DOHH2 (cell line): ENCODE data around the gene PCNX4.

Experiments used
- H3F3A ChIP-seq: fragments of 200-600 bp; sonication (generic), shearing (Covaris generic); 2 replicates; pipeline ENCODE4 v1.6.0; 2016; ENCODE audit warnings: antibody characterized with exemption, mild to moderate bottlenecking; ENCODE audit not compliant: control insufficient read depth, insufficient read depth
- H3K27ac ChIP-seq: fragments of 200-600 bp; sonication (generic); 2 replicates; pipeline ENCODE4 v1.5.1; 2014; ENCODE audit warnings: low read depth, mild to moderate bottlenecking, low read length, moderate library complexity
- H3K27me3 ChIP-seq: fragments of 200-600 bp; sonication (generic); 2 replicates; pipeline ENCODE4 v1.6.1; 2014; ENCODE audit warnings: mild to moderate bottlenecking, low read length, mixed read lengths; ENCODE audit not compliant: control insufficient read depth
- H3K36me3 ChIP-seq: fragments of 200-600 bp; sonication (generic); 2 replicates; pipeline ENCODE4 v1.6.1; 2014; ENCODE audit warnings: mild to moderate bottlenecking, low read length, moderate library complexity, mixed read lengths; ENCODE audit not compliant: control insufficient read depth
- H3K4me1 ChIP-seq: fragments of 200-600 bp; sonication (generic); 2 replicates; pipeline ENCODE4 v1.6.1; 2014; ENCODE audit warnings: mild to moderate bottlenecking, low read length, mixed read lengths; ENCODE audit not compliant: control insufficient read depth
- H3K4me2 ChIP-seq: fragments of 200-600 bp; sonication (generic); 2 replicates; pipeline ENCODE4 v1.6.0; 2014; ENCODE audit warnings: mild to moderate bottlenecking, low read length, moderate library complexity
- H3K4me3 ChIP-seq: fragments of 200-600 bp; sonication (generic); 2 replicates; pipeline ENCODE4 v1.5.1; 2014; ENCODE audit warnings: mild to moderate bottlenecking, low read length, mixed read lengths
- H3K79me2 ChIP-seq: fragments of 200-600 bp; sonication (generic); 2 replicates; pipeline ENCODE4 v1.6.1; 2014; ENCODE audit warnings: mild to moderate bottlenecking, low read length, mixed read lengths; ENCODE audit not compliant: control insufficient read depth
- H3K9me2 ChIP-seq: fragments of 200-600 bp; sonication (generic); replicated peaks from 2 replicates; pipeline ENCODE4 v1.6.1; 2014; ENCODE audit warnings: mild to moderate bottlenecking, low read length, mixed read lengths; ENCODE audit not compliant: control insufficient read depth
- H3K9me3 ChIP-seq: fragments of 200-600 bp; sonication (generic); 2 replicates; pipeline ENCODE4 v1.6.1; 2014; ENCODE audit warnings: antibody characterized with exemption, low read length, mixed read lengths; ENCODE audit not compliant: control insufficient read depth, insufficient read depth
- H4K20me1 ChIP-seq: fragments of 200-600 bp; sonication (generic); 2 replicates; pipeline ENCODE4 v1.6.0; 2014; ENCODE audit warnings: low read depth, mild to moderate bottlenecking, antibody characterized with exemption, low read length, moderate library complexity; ENCODE audit not compliant: control insufficient read depth, insufficient read depth
- EZH2phosphoT487 ChIP-seq: fragments of 200-600 bp; sonication (generic); IDR thresholded peaks from 2 replicates; pipeline ENCODE4 v1.6.1; 2017; ENCODE audit warnings: borderline replicate concordance, mild to moderate bottlenecking, antibody characterized with exemption, low read length, moderate library complexity, mixed read lengths
- TF ChIP-seq, protein P1 (sequence below): fragments of 200-600 bp; sonication (generic); IDR thresholded peaks from one replicate; pipeline ENCODE4 v1.5.1; 2014; ENCODE audit warnings: antibody characterized with exemption, mild to moderate bottlenecking, low read depth, low read length; ENCODE audit not compliant: poor library complexity, severe bottlenecking

The PCNX4 gene

DNA sequence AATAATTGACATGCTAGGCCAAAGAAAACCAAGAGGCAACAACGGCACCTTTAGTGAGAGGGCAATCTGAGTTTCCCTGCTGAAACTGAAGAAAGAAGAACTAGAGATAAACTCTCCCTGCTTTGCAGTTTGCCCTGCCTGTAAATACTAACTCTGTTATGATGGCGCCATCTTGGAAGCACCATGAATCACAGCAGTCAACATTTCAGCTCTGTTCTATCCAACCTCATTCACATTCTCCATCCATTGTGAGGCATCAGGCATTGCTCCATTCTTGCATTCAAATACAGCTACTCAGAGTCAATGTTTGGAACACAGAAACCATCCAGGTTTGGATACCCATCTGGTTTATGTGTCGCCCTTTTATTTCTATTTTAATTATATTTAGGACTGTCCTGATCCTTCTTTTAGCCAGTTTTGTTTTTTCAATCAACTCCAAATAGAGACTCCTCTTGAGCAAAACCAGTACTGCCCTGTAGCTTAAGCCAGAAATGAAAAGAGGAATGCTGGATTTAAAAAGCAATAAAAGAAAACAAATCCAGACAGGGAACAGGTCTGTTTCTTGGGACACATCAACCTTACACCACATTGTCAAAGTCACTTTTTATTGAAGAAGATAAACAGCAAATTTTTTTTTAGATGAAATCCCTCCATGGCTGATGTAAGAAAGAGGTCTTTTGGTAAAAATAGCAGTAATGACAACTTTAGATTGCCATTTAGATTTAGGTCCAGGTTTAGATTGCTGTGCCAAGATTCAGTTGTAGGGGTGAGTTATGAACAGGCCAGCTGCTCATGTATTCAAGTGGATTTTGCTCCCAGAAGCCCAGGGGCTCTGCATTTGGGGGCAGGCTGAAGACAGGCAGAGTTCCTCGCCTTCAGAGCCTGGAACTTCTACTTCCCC is 124.0 kb downstream of the PCNX4 start:
- H3F3A ChIP-seq = no peaks in the 10 kb centered on the region
- H3K4me1 ChIP-seq = no peaks in the 10 kb centered on the region; the same call in 1 of the 2 replicates
- no peak overlapping the region for H3K27ac ChIP-seq
- H3K9me2 ChIP-seq = no peaks in the 10 kb centered on the region
- no peak overlapping the region for H3K4me2 ChIP-seq
- no peaks in the 10 kb centered on the region for H3K27me3 ChIP-seq
- no peaks in the 10 kb centered on the region for H3K79me2 ChIP-seq
- H3K9me3 ChIP-seq = no peaks in the 10 kb centered on the region
- no peak overlapping the region for H3K4me3 ChIP-seq
- no peaks in the 10 kb centered on the region for H4K20me1 ChIP-seq
- H3K36me3 ChIP-seq = no peaks in the 10 kb centered on the region
- TF ChIP-seq, protein P1, sequence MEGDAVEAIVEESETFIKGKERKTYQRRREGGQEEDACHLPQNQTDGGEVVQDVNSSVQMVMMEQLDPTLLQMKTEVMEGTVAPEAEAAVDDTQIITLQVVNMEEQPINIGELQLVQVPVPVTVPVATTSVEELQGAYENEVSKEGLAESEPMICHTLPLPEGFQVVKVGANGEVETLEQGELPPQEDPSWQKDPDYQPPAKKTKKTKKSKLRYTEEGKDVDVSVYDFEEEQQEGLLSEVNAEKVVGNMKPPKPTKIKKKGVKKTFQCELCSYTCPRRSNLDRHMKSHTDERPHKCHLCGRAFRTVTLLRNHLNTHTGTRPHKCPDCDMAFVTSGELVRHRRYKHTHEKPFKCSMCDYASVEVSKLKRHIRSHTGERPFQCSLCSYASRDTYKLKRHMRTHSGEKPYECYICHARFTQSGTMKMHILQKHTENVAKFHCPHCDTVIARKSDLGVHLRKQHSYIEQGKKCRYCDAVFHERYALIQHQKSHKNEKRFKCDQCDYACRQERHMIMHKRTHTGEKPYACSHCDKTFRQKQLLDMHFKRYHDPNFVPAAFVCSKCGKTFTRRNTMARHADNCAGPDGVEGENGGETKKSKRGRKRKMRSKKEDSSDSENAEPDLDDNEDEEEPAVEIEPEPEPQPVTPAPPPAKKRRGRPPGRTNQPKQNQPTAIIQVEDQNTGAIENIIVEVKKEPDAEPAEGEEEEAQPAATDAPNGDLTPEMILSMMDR = no peak
- TF ChIP-seq EZH2phosphoT487 = no peak

DNA sequence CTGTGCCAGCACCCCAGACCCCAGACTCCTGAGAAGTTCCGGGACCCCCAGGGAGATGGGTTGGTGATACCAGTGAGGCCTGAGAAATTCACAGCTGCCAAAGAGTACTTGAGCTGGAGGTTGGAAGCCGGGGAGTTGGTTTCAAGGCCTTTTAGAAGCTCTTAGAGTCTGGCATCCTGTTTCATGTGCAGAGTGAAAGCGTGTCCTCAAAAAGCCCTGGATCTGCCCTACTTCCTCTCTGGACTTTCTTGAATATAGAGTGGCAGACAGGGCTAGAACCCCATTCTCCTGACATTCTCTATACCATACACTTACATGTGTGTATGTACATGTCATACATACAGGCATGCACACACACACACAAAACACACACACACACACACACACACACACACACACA is 126.0 kb downstream of the PCNX4 start:
- Histone ChIP-seq H3K79me2 (no peaks in the 10 kb centered on the region), H3F3A (no peaks in the 10 kb centered on the region), H3K4me3 (no peak overlapping the region), H4K20me1 (no peaks in the 10 kb centered on the region), H3K9me2 (no peaks in the 10 kb centered on the region), H3K36me3 (no peaks in the 10 kb centered on the region), H3K4me2 (no peak overlapping the region), H3K4me1 (no peaks in the 10 kb centered on the region; the same call in 1 of the 2 replicates), H3K27me3 (no peaks in the 10 kb centered on the region), H3K9me3 (no peaks in the 10 kb centered on the region), H3K27ac (no peak overlapping the region)
- TF ChIP-seq, protein P1 = no peak
- TF ChIP-seq EZH2phosphoT487 = no peak
